Brain microvascular endothelial cell (primary cell): ENCODE data around the gene NOD1.
A peak's percentile ranks its signal among the peaks of the same experiment; 100 is the strongest.

Experiments used
- DNase-seq: peaks from one replicate; pipeline ENCODE4 v3.0.0-alpha.2; 2020
- H3K27ac ChIP-seq: fragments of 250-450 bp; sonication (Bioruptor Pico); 2 replicates; pipeline ENCODE4 v1.5.1; 2020; ENCODE audit warnings: mild to moderate bottlenecking, moderate library complexity
- H3K27me3 ChIP-seq: fragments of 250-450 bp; sonication (Bioruptor Pico); replicated peaks from 2 replicates; pipeline ENCODE4 v1.5.1; 2020; ENCODE audit warnings: mild to moderate bottlenecking
- H3K36me3 ChIP-seq: fragments of 250-450 bp; sonication (Bioruptor Pico); replicated peaks from 2 replicates; pipeline ENCODE4 v1.5.1; 2020; ENCODE audit warnings: mild to moderate bottlenecking
- H3K4me3 ChIP-seq: 2 replicates; pipeline ENCODE4 v1.5.1; 2011; ENCODE audit warnings: low read depth, mild to moderate bottlenecking, control low read depth, low read length, moderate library complexity
- in situ Hi-C: cut with HindIII; loops from 2 replicates; pipeline ENCODE4 v1.10.0; 2017; ENCODE audit warnings: low sequenced_read_pairs, low pct_ligation_motif_present
- TF ChIP-seq, protein P1 (sequence below): IDR thresholded peaks from 2 replicates; pipeline ENCODE4 v1.5.1; 2011; ENCODE audit warnings: low read depth, mild to moderate bottlenecking, moderate library complexity, low read length, control low read depth, inconsistent platforms; ENCODE audit errors: missing control alignments

Gene NOD1

GRCh38 chr7:30476459-30477145 lies 2.0 kb downstream of the NOD1 start:
- H3K27ac ChIP-seq, result no peak overlapping the region
- H3K27me3 ChIP-seq, result no peaks in the 10 kb centered on the region
- no peaks in the 10 kb centered on the region for H3K36me3 ChIP-seq
- no peak overlapping the region for H3K4me3 ChIP-seq
- in situ Hi-C loops, result no loop called here
- TF ChIP-seq, protein P1, sequence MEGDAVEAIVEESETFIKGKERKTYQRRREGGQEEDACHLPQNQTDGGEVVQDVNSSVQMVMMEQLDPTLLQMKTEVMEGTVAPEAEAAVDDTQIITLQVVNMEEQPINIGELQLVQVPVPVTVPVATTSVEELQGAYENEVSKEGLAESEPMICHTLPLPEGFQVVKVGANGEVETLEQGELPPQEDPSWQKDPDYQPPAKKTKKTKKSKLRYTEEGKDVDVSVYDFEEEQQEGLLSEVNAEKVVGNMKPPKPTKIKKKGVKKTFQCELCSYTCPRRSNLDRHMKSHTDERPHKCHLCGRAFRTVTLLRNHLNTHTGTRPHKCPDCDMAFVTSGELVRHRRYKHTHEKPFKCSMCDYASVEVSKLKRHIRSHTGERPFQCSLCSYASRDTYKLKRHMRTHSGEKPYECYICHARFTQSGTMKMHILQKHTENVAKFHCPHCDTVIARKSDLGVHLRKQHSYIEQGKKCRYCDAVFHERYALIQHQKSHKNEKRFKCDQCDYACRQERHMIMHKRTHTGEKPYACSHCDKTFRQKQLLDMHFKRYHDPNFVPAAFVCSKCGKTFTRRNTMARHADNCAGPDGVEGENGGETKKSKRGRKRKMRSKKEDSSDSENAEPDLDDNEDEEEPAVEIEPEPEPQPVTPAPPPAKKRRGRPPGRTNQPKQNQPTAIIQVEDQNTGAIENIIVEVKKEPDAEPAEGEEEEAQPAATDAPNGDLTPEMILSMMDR, result no peak
- DNase-seq, result no peak

- peak overlapping the region; percentile 30 for H3K27ac ChIP-seq
- in situ Hi-C loops, result no loop called here
- no peaks in the 10 kb centered on the region for H3K36me3 ChIP-seq
- H3K4me3 ChIP-seq, result no peak overlapping the region
- TF ChIP-seq, protein P1, result no peak
- no peak for DNase-seq
- H3K27me3 ChIP-seq, result no peaks in the 10 kb centered on the region
These were observed 3.0 kb downstream of the NOD1 start for GRCh38 chr7:30475580-30475979.

DNA sequence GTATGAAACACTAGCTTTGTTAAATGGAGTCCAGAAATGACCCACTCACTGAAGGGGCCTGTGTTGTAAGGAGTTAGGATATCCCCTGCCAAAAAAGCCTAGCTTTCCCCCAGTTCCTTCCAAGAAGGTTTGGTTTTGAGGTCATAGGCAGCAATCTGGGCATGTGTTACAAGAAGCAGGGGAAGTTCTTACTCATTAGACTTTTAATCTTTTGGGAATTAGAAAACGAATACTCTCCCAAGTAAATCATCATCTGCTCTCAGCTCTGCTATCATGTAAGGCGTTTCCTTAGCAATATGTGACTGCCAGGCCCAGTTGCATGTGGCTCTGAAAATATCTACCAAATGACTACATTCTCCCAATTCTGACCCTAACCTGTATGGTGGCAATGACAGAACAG lies 3.7 kb downstream of the NOD1 start:
- Histone ChIP-seq H3K4me3 (no peak overlapping the region), H3K27ac (peak overlapping the region; percentile 30), H3K27me3 (no peaks in the 10 kb centered on the region), H3K36me3 (no peaks in the 10 kb centered on the region)
- no peak for DNase-seq
- TF ChIP-seq, protein P1, result no peak
- in situ Hi-C loops, result no loop called here

DNA sequence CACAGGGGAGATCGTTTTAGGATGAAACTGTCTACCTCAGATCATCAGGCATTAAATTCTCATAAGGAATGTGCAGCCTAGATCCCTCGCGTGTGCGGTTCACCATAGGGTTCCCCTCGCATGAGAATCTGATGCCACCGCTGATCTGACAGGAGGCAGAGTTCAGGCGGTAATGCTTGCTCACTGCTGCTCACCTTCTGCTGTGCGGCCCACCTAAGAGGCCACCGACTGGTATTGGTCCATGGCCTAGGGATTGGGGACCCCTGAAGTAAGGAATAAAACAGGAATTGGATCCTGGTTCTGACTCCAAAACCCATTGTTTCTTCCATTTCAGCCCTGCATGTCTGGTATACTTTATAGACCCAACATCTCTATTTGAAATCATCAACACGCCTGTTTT lies 4.1 kb downstream of the NOD1 start:
- H3K27ac ChIP-seq, result peak overlapping the region; percentile 10
- TF ChIP-seq, protein P1, result no peak

GRCh38 chr7:30473903-30474302 lies 4.7 kb downstream of the NOD1 start:
- Histone ChIP-seq H3K27ac (no peak overlapping the region), H3K4me3 (no peak overlapping the region), H3K27me3 (no peaks in the 10 kb centered on the region), H3K36me3 (no peaks in the 10 kb centered on the region)
- no peak for DNase-seq
- TF ChIP-seq, protein P1, result no peak
- in situ Hi-C loops, result no loop called here

More for the DNA sequence above, 4.1 kb downstream of the NOD1 start:
- H3K27me3 ChIP-seq, result no peaks in the 10 kb centered on the region
- H3K36me3 ChIP-seq, result no peaks in the 10 kb centered on the region
- in situ Hi-C loops, result no loop called here
- no peak overlapping the region for H3K4me3 ChIP-seq
- DNase-seq, result no peak
